Muscle of back (tissue), 11 donors: ENCODE measurements around the gene CPNE7. TPM values are rescaled to one million over a fixed set of nuclear protein-coding genes. Genes with fewer than 3 reads are reported as not detected.
"Not testable (repeated sequence)": the region's sequence is repeated elsewhere in the genome, so short reads cannot be mapped to it uniquely, and the experiment has no call there.

Source experiments
- DNase-seq, 3 donors: peaks; one replicate each; pipeline versions ENCODE4 v3.0.0 to v3.0.0-alpha.2; 2013
- polyA plus RNA-seq, 10 donors: library from polyadenylated mRNA; unstranded; fragments of 120-200 nt; gene quantifications; one replicate each; pipeline ENCODE4 v1.2.1, GENCODE V29; 2013; ENCODE audit not compliant: insufficient read length in 10 of 10

CPNE7 gene
- polyA plus RNA-seq, 10 donors, result 0.23 to 0.59 (median 0.33) TPM; not detected in 3

DNA sequence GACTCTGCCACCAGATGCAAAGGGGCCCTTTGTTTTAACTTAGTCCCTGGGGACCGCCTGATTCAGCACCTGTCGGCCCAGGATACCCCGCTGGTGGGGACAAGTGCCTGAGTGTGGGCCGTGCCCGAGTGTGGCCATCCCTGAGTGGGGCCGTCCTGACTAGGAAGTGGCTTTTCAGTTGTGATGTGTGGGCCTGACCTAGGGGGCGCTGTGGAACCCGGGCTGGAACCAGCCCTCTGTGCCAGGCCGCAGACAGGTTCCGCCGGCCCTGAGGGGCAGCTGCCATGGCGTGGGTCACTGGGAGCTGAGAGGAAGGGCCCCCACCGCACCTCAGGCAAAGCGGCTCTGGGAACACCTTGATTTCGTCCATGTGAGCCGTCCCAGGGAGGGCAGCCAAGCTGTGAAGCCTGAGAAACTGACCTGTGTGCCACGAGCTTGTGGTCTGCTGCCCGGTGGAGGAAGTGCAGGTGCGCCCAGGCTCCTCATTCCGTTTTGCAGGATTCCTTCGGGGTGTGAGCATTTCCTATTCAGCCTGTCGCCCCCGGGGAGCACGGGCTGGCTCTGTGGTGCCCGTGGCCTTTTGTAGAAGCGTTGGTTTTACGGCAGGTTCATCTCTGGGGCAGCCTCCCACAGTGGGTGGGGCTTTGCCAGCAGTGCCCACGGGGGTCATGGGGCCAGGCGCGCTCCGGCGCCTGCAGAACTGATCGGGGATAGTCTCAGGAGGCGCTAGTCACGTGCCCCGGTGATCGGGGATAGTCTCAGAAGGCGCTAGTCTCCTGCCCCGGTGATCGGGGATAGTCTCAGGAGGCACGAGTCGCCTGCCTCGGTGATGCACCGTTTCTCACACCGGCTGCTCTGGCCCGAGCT, 9.8 kb upstream of the CPNE7 start:
- DNase-seq, result peak in 2 of 3 donors; percentile 29 to 62

DNA sequence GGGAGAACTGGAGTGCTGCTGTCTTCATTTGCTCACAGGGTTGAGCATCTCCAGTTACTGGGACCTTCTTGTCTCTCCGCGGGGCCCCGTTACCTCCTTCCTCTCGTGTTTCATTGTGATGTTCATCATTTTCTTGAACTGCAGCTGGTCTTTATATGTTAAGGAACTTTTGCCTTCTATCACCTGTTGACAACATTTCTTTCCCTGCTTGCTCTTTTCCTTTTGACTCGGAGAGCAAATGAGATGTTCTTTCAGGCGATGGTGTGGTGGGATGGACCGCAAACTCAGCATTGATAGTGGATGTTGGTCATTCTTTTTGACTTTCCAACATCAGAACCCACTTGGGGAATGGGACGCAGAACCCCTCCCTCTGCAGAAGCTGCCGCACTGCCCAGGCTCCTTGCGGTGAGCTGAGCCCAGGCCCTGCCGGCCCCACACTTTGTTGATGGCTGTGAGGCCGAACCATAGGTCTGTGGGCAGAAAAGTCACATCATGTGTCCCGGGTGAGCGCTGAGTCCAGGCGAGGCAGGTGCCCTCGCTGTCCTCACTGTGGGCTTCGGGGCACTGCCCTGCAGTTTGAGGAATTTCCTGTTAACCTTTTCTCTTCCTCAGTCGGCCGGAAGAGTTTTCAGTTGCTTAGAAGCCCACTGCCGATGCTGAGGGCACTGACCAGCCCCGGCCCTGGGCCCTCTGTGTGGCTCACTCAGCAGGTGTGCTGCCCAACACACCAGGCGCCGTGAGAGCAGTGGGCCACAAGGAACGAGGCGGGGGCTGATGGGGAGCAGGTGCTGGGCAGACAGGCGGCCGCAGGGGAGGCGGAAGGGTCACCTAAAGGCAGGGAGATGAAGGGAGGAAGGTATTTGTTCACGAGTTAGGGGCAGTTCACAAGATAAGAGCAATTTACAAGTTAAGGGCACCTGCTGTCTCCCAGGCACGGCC, 7.6 kb upstream of the CPNE7 start:
- no peak for DNase-seq

DNA sequence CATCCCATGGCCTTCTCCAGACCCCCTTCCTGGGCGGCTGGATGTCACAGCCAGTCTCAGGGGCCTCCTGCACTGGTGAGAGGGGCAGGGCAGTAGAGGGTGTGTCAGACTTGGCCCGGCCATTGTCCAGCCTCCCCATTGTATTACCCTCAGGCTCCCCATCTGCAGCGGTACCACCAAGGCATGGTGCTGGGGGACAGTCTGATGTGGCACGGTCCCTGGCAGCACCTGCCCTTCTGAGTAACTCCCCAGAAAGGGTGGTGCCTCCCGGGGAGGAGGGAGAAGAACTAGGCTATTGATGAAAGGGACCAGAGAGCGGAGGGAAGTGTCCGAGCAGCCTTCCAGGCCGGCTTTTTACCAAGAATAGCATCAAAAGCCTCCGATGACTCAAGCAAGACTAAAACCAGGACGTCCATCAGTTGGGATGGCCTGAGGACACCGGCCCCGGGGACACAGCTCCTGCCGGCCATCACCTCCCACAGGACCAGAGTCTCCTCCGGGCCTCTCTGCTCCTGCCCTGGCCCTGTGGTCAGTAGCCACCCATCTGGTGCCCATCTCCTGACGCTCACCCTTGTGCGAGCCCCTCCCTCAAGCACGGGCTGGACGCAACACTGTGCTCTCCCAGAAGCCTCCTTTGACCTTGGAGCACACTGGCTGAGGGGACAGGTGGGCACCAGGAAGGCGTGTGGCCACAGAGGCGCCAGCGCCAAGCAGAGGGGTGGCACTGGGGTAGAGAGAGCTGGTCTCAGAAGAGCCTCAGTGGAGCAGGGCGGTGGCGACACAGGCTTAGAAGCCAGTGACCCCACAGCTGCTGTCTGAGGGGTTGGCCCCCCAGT, 5.8 kb upstream of the CPNE7 start:
- DNase-seq, result no peak

DNA sequence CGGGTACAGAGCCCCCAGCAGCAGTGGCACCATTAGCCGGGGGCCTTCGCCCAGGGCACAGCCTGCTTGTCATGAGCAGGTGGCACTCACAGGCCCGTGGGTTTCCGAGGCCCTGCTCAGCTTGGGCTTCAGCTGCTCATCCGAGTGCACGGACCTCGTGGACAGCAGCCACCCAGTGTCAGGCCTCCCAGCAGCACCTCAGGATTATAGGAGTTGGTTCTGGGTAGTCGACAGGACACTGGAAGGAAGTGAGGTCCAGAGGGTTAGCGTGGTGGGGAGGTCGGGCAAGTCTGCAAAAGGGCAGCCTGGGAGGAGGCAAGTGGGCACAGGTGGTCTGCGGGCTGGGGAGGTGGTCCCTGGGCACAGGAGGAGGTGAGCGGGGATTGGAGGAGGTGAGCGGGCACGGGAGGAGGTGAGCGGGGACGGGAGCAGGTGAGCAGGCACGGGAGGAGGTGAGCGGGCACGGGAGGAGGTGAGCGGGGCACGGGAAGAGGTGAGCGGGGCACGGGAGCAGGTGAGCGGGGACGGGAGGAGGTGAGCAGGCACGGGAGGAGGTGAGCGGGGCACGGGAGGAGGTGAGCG, 5.1 kb upstream of the CPNE7 start:
- no peak for DNase-seq

DNA sequence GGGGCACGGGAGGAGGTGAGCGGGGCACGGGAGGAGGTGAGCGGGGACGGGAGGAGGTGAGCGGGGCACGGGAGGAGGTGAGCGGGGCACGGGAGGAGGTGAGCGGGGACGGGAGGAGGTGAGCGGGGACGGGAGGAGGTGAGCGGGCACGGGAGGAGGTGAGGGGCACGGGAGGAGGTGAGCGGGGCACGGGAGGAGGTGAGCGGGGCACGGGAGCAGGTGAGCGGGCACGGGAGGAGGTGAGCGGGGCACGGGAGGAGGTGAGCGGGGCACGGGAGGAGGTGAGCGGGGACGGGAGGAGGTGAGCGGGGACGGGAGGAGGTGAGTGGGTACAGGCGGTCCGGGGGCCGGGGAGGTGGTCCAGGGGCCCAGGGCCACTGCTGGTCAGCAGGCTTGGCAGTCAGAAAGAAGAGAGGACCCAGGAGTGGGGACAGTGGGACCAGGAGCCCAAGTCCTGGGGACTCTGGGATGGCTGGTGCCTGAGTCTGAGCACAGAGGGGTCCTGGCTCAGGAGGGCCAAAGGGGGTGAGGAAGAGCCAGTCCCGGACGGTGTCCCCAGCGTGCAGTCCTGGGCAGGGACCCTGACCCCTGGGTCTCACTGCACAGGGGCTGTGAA, 4.5 kb upstream of the CPNE7 start:
- not testable (repeated sequence) for DNase-seq

DNA sequence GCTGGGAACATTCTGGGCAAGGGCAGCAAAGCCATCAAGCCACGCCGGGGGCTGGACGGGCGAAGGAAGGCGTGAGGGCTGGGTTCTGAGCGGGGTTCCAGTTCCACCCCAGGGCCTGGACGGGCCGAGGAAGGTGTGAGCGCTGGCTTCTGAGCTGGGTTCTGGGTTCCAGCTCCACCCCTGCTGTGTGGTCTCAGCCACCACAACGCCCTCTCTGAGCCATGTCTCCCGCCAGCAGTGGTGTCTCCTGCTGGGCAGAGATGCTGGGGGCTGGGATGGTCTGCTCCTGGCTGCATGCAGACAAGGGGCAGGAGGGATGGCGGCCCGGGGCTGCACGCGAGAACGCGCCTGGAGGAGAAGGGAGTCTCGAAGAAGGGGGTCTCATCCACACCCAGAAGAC, 3.9 kb upstream of the CPNE7 start:
- DNase-seq, result no peak

- DNase-seq, result no peak
These were observed 3.5 kb upstream of the CPNE7 start for GRCh38 chr16:89572073-89572484.

GRCh38 chr16:89572485-89573205, 2.9 kb upstream of the CPNE7 start:
- DNase-seq, result no peak

DNA sequence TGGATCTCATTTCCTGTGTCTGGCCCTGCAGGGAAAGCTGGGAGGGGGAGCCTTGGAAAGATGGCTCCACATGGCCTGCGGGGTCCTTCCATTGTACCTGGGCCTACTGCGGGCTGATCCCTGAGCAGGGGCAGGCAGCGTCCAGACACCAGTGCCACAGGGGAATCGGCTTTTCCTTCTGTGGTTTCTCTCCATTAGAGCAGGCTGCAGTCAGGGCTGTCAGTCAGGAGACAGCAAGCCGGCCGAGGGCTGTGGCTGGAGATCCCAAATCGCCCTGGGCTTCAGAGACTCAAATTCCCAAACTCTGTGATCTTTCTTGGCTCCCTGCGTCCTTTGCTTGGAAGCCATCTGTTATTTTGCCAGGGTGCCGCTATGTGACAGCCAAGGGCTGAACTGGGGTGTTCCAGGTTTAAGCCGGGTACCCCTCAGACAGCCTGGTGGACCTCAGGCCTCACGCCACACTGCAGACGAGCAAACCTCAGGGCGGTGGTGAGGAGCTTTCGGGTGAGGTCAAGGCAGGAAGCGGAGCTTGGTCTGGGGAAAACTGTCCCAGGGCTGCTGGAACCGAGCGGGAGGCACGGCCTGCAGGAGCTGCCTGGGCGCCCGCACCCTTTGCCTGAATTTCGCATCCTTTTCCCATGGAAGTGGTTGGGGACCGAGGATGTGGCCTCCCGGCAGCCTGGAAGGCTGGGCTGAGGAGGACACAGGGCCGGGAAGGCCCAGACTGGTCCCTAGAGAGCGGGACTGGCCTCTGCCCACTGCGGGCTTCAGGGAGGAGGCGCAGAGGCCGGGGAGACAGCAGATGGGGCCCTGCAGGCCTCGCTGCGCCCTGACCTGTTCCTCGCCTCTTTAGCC, 1.5 kb upstream of the CPNE7 start:
- no peak for DNase-seq

DNA sequence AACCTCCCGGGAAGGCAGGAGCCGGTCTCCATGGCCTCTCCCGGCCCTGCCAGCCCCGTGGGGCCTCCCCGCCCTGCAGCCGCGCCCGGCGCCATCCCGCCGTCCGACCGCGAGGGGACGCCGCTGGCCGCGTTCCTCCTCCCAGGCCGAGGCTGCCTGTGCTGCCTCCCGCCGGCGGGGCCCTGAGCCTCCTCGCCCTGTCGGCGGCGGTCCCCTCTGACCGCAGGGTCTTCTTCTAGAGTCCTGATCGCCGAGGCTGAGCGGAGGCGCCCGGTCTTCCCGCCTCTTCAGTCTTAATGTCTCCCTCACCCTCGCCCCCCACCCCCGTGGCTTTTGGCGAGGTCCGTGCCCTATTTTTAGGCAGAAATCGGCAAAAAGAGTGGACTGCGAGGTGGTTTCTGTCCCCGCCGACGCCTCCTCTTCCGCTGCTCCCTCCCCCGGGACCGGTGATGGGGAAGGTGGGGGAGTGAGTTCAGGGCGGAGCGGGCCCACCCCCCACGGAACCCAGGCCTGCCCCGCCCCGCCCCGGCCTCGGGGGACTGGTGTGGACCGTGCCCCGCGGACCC, 794 bp upstream of the CPNE7 start:
- DNase-seq, result peak in 2 of 3 donors; percentile 23 to 58

DNA sequence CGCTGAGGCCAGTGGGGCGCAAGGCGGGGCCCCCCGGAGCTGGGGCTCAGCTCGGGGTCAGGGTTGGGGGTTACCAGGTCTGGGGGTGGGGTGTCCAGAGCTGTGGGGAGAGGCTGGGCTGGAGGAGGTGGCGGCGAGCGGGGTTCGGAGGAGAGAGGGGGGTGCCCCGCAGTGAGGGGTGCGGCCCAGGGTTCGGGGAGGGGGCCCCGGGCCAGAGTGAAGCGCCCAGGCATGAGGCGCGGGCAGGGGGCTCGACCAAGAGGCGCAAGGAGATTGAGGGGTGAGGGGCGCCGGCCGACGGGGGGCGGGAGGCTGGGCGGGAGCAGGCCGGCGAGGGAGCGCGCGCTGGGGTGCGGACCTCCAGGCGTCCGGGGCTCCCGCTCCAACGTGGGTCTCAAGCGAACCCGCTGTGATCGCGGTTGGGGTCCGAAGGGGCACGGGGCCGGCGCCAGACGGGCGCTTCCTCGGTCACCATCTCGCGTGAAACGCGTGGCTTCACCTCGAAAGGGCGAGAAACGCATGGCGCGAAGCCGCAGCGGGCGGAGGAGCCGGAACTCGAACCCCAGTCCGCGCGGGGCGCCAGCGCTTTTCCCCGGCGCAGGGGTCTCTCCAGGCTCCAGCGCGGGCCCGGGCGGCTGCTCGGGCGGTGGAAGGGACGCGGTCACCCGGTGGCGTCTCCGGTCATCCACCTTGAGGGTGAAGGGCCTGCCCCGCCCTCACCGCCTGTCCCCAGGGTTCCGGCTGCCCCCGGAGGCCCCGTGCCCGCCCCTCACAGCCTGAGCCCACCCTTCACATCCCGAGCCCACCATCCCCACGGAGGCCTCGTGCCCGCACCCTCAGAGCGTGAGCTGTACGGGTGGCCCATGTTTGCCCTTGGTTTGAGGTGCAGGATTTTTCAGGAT, 846 bp downstream of the CPNE7 start:
- no peak for DNase-seq

GRCh38 chr16:89577055-89577759, 1.6 kb downstream of the CPNE7 start:
- no peak for DNase-seq

DNA sequence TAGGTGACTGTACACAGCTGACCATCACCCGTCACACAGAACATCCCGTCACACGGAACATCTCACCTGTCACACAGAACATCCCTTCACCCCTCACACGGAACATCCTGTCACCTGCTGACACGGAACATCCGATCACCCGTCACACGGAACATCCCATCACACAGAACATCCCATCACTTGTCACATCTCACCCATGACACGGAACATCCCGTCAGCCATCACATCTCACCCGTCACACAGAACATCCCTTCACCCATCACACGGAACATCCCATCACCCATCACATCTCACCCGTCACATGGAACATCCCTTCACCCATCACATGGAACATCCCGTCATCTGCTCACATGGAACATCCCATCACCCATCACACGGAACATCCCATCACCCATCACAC, 3.8 kb downstream of the CPNE7 start:
- DNase-seq, result no peak

DNA sequence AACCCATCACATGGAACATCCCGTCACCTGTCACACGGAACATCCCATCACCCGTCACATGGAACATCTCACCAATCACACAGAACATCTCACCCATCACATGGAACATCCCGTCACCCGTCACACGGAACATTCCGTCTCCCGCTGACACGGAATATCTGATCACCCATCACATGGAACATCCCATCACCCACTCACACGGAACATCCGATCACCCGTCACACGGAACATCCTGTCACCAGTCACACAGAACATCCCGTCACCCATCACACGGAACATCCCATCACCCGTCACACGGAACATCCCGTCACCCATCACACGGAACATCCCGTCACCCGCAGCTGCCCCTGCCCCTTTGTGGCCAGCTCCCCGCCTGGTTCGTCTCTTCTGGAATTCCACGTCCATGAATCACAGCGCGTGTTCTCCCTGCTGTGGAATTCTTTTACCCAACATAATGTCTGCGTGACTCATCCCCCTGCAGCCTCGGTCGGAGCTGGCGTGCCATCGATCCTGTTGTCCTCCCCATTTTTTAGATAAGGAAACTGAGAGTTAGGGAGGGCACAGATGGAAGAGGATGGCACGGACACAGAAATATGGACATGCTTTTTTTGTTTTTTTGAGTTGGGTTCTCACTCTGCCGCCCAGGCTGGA, 5.6 kb downstream of the CPNE7 start:
- peak in 1 of 3 donors; percentile 90 for DNase-seq

- DNase-seq, result no peak
These were observed 6.5 kb downstream of the CPNE7 start for GRCh38 chr16:89581861-89582563.
